ENCODE data around the gene FNDC3B. TPM values are rescaled to one million over a fixed set of nuclear protein-coding genes. Genes with fewer than 3 reads are reported as not detected.
"Not testable (repeated sequence)": the region's sequence is repeated elsewhere in the genome, so short reads cannot be mapped to it uniquely, and the experiment has no call there.

Gene FNDC3B
- total RNA-seq, 4 donors from 2014 or later, result 23.9 to 61.9 (median 37.0) TPM

GRCh38 chr3:172089250-172089649, 49.9 kb downstream of the FNDC3B start:
- Histone ChIP-seq H3K27me3 (no peaks in the 10 kb centered on the region), H3K9me3 (no peaks in the 10 kb centered on the region), H3K4me3 (no peak overlapping the region), H3K27ac (no peak overlapping the region), H3K4me1 (peaks cover 31% of the 10 kb centered on the region), H3K36me3 (no peaks in the 10 kb centered on the region)
- 13% methylated on average over 4 of the region's 4 CpGs for WGBS
- no peak for DNase-seq (ENCODE audit: low spot score in 2 of 2)
- TF ChIP-seq CTCF (IDR thresholded peaks at IDR 0.05), result no peak
- TF ChIP-seq POLR2A (IDR thresholded peaks at IDR 0.05), result no peak
- TF ChIP-seq POLR2AphosphoS5 (IDR thresholded peaks at IDR 0.05), result no peak
- TF ChIP-seq EP300 (IDR thresholded peaks at IDR 0.05), result no peak

- no peaks in the 10 kb centered on the region for H3K27me3 ChIP-seq
- no peaks in the 10 kb centered on the region for H3K9me3 ChIP-seq
- peaks cover 31% of the 10 kb centered on the region for H3K4me1 ChIP-seq
- 58% methylated on average over 4 of the region's 4 CpGs for WGBS
- no peaks in the 10 kb centered on the region for H3K36me3 ChIP-seq
- H3K27ac ChIP-seq, result no peak overlapping the region
- TF ChIP-seq POLR2AphosphoS5 (IDR thresholded peaks at IDR 0.05) (no peak), CTCF (IDR thresholded peaks at IDR 0.05) (no peak), POLR2A (IDR thresholded peaks at IDR 0.05) (no peak), EP300 (IDR thresholded peaks at IDR 0.05) (no peak)
- DNase-seq (ENCODE audit: low spot score in 2 of 2), result no peak
- H3K4me3 ChIP-seq, result no peak overlapping the region
Measured at GRCh38 chr3:172090035-172090434, 50.7 kb downstream of the FNDC3B start.

- no peak overlapping the region for H3K27ac ChIP-seq
- TF ChIP-seq POLR2A (IDR thresholded peaks at IDR 0.05), result no peak
- no peak for TF ChIP-seq CTCF (IDR thresholded peaks at IDR 0.05)
- TF ChIP-seq EP300 (IDR thresholded peaks at IDR 0.05), result no peak
- no peak for TF ChIP-seq POLR2AphosphoS5 (IDR thresholded peaks at IDR 0.05)
- H3K4me3 ChIP-seq, result no peak overlapping the region
- H3K9me3 ChIP-seq, result no peaks in the 10 kb centered on the region
- no peaks in the 10 kb centered on the region for H3K36me3 ChIP-seq
- no peaks in the 10 kb centered on the region for H3K27me3 ChIP-seq
- peaks cover 34% of the 10 kb centered on the region for H3K4me1 ChIP-seq
- DNase-seq (ENCODE audit: low spot score in 2 of 2), result no peak
- 94% methylated on average over 5 of the region's 5 CpGs for WGBS
Measured at GRCh38 chr3:172092658-172093057, 53.3 kb downstream of the FNDC3B start.

- H3K4me1 ChIP-seq, result peaks cover 27% of the 10 kb centered on the region
- not testable (repeated sequence) for H3K9me3 ChIP-seq; H3K27me3 ChIP-seq; H3K4me3 ChIP-seq; H3K27ac ChIP-seq; H3K36me3 ChIP-seq; DNase-seq (ENCODE audit: low spot score in 2 of 2)
- WGBS, result 85% methylated on average over 11 of the region's 13 CpGs
Measured at GRCh38 chr3:172093581-172094443, 54.4 kb downstream of the FNDC3B start.

- Histone ChIP-seq H3K27me3 (no peaks in the 10 kb centered on the region), H3K36me3 (no peaks in the 10 kb centered on the region), H3K4me1 (peaks cover 23% of the 10 kb centered on the region), H3K4me3 (no peak overlapping the region), H3K9me3 (no peaks in the 10 kb centered on the region), H3K27ac (no peak overlapping the region)
- no peak for DNase-seq (ENCODE audit: low spot score in 2 of 2)
- WGBS, result 86% methylated on average over 7 of the region's 7 CpGs
- TF ChIP-seq POLR2A (IDR thresholded peaks at IDR 0.05), result no peak
- no peak for TF ChIP-seq EP300 (IDR thresholded peaks at IDR 0.05)
- TF ChIP-seq POLR2AphosphoS5 (IDR thresholded peaks at IDR 0.05), result no peak
- TF ChIP-seq CTCF (IDR thresholded peaks at IDR 0.05), result no peak
Measured at GRCh38 chr3:172094621-172095557, 55.5 kb downstream of the FNDC3B start.

All from suprapubic skin (tissue), 4 donors.